Activated CD4-positive, alpha-beta T cell treated with anti-CD3 and anti-CD28 coated beads, Interleukin-2, amount 50 U/mL, for 1 hour (primary cell): ENCODE data around the gene CCL17.
"Not testable (repeated sequence)": the region's sequence is repeated elsewhere in the genome, so short reads cannot be mapped to it uniquely, and the experiment has no call there.

Experiments
- DNase-seq: peaks from one replicate; pipeline ENCODE4 v3.0.0-alpha.2; 2020

CCL17 gene

DNA sequence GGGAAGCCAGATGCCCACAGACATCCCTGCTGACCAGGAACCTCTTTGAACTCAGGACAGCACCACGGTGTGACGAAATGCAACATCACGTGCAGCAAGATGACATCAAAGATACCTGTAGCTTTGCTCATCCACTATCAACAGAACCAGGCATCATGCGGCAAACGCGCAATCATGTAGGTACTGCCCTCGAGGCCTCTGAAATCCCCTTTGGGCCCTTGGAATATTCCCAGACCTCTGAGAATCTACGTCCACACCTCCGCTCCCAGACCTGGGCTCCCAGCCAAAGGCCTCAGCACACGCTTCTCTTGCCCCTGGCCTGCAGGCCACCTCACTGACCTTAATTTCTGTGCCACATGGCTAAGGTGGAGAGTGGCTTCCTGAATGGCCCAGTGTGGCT is 25.0 kb upstream of the CCL17 start:
- DNase-seq, result no peak

DNA sequence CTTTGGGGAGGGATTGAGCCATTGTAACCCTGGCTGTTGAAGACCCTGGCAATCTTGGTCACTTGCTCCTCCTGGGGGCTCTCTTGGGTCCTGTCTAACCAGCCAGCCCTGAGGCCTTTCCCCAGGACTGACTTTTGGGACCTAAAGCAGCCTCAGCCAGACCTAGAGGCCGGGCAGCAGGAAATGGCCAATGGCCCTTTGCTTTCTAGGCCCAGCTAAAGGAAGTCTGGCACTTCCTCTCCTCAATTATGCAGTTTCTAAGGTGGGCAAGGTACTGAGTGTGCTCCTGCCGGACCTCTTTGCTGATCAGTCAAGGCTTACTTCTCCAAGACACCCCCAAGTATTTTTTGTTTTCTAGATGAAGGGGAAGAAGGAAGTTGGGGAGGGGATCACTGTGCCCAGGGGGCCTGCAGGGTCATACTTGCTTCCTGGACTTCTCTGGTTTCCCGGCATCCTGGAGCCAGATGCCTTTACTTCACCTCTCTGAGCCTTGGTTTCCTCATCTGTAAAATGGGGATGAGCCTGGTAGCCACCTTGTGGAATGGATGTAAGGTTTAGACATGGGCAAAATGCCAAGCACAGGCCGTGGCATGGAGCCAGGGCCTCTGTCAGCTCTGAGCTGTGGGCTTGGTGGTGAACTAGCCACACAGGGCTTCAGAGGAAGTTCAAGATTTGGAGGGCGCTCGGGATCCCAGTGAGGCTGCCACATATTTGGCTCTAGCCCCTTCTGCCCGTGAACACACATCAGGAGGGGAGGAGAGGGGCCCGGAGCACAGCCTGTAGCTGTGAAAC is 23.7 kb upstream of the CCL17 start:
- DNase-seq, result no peak

DNA sequence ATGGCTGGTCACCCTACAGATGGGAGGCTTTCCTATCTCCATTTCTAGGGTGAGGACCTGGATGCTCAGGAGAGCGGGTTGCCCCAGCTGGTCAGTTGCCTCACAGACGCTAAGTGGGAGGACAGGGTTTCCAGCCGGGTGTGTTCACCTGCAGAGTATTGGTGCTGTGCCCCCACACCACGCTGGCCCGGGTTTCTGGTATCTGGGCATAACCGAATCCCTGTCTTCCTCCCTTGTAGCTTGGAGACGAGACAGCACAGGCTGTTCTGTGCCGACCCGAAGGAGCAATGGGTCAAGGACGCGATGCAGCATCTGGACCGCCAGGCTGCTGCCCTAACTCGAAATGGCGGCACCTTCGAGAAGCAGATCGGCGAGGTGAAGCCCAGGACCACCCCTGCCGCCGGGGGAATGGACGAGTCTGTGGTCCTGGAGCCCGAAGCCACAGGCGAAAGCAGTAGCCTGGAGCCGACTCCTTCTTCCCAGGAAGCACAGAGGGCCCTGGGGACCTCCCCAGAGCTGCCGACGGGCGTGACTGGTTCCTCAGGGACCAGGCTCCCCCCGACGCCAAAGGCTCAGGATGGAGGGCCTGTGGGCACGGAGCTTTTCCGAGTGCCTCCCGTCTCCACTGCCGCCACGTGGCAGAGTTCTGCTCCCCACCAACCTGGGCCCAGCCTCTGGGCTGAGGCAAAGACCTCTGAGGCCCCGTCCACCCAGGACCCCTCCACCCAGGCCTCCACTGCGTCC is 22.6 kb upstream of the CCL17 start:
- DNase-seq, result no peak

DNA sequence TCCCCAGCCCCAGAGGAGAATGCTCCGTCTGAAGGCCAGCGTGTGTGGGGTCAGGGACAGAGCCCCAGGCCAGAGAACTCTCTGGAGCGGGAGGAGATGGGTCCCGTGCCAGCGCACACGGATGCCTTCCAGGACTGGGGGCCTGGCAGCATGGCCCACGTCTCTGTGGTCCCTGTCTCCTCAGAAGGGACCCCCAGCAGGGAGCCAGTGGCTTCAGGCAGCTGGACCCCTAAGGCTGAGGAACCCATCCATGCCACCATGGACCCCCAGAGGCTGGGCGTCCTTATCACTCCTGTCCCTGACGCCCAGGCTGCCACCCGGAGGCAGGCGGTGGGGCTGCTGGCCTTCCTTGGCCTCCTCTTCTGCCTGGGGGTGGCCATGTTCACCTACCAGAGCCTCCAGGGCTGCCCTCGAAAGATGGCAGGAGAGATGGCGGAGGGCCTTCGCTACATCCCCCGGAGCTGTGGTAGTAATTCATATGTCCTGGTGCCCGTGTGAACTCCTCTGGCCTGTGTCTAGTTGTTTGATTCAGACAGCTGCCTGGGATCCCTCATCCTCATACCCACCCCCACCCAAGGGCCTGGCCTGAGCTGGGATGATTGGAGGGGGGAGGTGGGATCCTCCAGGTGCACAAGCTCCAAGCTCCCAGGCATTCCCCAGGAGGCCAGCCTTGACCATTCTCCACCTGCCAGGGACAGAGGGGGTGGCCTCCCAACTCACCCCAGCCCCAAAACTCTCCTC is 21.9 kb upstream of the CCL17 start:
- no peak for DNase-seq

DNA sequence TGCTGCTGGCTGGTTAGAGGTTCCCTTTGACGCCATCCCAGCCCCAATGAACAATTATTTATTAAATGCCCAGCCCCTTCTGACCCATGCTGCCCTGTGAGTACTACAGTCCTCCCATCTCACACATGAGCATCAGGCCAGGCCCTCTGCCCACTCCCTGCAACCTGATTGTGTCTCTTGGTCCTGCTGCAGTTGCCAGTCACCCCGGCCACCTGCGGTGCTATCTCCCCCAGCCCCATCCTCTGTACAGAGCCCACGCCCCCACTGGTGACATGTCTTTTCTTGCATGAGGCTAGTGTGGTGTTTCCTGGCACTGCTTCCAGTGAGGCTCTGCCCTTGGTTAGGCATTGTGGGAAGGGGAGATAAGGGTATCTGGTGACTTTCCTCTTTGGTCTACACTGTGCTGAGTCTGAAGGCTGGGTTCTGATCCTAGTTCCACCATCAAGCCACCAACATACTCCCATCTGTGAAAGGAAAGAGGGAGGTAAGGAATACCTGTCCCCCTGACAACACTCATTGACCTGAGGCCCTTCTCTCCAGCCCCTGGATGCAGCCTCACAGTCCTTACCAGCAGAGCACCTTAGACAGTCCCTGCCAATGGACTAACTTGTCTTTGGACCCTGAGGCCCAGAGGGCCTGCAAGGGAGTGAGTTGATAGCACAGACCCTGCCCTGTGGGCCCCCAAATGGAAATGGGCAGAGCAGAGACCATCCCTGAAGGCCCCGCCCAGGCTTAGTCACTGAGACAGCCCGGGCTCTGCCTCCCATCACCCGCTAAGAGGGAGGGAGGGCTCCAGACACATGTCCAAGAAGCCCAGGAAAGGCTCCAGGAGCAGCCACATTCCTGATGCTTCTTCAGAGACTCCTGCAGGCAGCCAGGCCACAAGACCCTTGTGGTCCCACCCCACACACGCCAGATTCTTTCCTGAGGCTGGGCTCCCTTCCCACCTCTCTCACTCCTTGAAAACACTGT is 21.0 kb upstream of the CCL17 start:
- no peak for DNase-seq

DNA sequence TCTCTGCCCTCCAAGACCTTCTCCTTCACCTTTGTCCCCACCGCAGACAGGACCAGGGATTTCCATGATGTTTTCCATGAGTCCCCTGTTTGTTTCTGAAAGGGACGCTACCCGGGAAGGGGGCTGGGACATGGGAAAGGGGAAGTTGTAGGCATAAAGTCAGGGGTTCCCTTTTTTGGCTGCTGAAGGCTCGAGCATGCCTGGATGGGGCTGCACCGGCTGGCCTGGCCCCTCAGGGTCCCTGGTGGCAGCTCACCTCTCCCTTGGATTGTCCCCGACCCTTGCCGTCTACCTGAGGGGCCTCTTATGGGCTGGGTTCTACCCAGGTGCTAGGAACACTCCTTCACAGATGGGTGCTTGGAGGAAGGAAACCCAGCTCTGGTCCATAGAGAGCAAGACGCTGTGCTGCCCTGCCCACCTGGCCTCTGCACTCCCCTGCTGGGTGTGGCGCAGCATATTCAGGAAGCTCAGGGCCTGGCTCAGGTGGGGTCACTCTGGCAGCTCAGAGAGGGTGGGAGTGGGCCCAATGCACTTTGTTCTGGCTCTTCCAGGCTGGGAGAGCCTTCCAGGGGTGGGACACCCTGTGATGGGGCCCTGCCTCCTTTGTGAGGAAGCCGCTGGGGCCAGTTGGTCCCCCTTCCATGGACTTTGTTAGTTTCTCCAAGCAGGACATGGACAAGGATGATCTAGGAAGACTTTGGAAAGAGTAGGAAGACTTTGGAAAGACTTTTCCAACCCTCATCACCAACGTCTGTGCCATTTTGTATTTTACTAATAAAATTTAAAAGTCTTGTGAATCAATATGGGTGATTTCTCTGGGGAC is 20.1 kb upstream of the CCL17 start:
- DNase-seq, result no peak

DNA sequence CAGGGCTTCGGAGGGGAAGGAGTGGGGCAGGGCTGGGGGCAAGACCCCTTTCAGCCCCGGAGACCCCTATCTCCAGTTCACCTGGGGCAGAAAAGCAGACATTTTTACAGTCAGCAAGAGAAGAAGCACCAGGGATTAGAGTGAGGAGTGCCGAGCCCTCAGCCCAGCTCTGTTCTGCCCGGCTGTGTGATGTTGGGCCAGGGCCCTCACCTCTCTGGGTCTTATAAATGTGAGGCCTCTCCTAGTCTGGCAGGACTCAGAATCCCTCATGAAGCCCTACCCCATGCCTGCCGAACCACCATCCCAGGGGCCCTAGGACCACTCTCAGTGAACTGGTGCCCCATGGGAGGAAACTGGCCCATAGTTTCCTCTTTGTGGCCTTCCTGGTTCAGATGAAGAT is 19.5 kb upstream of the CCL17 start:
- no peak for DNase-seq

DNA sequence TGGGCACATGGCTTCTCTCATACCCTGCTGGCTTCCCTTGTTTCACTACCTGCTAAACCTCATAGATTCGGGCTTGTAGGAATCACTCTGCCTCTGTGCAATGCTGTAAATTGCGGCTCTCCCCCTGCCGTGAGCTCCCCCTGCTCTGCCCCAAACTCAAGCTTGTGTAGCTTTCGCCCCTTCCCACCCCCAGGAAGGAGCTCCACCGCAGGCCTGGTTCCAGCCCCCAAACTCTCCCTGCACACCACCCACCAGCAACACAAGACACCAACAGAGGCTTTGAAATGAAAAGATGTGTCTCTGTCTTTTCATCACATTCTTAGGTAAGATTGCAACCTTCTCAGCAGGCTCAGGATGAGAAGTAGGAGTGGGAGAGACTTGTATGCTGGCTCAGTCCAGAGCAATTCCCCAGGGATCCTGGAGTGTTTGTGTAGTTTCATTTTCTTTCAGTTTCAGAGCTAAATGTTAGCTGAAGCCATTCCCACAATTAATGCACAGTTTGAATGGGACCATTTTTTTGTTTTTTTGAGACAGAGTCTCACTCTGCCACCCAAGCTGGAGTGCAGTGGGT is 18.1 kb upstream of the CCL17 start:
- no peak for DNase-seq

DNA sequence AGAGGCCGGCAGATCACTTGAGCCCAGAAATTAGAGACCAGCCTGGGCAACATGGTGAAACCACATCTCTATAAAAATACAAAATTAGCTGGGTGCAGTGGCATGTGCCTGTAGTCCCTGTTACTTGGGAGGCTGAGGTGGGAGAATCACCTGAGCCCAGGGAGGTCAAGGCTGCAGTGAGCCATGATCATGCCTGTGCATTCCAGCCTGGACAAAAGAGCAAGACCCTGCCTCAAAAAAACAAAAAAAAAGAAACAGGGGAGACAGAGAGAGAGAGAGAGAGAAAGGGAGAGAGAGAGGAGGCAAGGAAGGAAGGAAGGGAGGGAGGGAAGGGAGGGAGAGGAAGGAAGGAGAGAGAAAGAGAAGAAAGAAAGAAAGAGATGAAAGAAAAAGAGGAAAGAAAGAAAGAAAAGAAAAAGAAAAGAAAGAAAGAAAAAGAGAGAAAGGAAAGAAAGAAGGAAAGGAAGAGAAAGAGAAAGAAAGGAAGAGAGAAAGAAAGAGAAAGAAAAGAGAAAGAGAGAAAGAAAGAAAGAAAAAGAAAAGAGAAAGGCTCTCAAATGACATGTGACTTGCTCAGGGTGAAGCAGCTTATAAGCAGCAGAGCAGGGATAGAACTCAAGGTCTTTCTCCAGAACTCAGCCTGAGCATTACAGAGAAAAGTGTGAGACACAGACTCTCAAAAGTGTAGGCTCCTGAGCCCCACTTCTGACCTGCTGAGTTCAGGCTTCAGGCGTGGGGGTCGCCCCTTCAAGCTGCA is 16.8 kb upstream of the CCL17 start:
- no peak for DNase-seq

DNA sequence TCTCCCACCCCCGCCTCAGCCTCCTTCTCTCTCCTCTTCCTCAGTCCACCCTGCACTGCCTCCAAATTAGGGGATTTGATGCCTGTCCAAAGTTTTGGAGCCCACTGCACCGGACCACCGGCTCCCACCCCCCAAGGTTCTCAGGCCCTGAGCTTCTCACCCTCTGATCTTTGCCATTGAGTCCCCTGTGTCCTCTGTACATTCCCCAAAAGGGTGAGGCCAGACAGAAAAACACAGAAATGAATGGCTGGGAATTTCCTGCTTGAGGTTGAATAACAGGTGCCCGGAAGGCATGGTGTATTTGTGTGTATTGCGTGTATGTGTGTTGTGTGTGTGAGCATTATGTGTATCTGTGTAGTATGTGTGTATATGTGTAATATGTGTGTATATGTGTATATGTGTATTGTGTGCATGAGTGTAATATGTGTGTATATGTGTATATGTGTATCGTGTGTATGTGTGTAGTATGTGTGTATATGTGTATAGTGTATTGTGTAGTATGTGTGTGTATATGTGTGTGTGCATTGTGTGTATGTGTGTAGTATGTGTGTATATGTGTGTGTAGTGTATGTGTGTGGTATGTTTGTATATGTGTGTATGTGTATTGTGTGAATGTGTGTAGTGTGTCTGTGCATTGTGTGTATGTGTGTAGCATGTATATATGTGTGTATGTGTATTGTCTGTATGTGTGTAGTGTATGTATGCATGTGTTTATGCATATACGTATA is 16.0 kb upstream of the CCL17 start:
- DNase-seq, result no peak

DNA sequence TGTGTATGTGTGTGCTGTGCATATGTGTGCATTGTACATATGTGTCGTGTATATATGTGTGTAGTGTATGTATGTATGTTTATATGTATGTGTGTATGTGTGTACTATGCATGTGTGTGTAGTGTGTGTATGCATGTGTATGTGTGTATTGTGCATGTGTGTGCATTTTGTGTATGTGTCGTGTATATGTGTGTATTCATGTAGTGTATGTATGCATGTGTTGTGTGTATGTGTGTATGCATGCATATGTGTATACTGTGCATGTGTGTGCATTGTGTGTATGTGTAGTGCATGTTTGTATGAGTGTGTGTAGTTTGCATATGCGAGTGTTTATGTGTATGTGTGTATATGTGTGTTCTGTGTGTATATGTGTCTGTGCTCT is 15.5 kb upstream of the CCL17 start:
- DNase-seq, result no peak

DNA sequence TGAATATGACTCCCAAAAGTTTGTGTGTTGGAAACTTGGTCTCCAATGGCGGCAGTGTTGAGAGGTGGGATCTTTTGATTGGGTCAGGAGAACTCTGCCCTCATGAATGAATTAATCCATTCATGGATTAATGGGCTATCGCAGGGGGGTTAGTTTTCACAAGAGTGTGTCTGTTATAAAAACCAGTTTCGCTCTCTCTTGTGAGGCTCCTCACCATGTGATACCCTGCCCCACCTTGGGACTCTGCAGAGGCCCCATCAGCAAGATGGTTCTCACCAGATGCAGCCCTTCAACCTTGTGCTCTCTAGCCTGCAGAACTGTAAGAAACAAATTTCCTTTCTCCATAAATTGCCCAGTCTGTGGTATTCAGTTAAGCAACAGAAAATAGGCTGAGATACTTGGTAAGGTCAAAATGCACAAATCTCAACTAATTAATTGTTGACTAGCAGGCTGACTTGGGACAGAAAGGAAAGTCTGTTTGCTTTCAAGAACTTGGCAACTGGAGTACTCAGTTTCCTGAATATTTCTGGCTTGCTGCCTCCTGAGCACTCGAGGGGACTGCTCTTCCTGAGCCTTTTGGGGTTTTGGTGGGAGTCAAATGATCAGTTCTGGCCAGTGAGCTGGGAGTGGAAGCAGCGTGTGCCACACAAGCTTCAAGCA is 13.8 kb upstream of the CCL17 start:
- no peak for DNase-seq

DNA sequence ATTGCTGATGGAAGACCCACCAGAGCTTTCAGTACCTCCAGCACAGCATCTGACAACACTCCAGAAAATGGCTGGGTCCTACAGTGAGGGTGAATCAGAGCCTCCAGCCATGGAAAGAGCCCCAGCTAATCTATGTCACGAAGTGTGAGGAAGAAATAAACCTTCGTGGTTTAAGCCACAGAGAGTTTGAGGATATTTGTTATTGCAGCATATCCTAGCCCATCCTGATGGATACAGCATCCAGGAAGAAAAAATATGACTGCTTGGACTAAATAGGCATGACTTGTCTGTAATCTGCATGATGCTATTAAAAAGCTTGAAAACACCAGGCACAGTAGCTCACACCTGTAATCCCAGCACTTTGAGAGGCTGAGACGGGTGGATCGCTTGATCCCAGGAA is 13.3 kb upstream of the CCL17 start:
- no peak for DNase-seq

DNA sequence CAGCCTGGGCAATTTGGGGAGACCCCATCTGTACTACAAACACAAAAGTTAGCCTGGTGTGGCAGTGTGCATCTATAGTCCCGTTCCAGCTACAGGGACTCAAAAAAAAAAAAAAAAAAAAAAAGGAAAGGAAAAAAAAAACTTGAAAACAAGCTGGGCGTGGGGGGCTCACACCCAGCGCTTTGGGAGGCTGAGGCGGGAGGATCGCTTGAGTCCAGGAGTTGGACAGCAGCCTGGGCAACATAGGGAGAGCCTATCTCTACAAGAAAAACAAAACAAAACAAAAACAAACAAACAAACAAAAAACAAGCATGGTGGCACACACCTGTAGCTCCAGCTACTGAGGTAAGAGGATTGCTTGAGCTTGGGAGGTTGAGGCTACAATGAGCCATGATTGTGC is 12.9 kb upstream of the CCL17 start:
- no peak for DNase-seq

DNA sequence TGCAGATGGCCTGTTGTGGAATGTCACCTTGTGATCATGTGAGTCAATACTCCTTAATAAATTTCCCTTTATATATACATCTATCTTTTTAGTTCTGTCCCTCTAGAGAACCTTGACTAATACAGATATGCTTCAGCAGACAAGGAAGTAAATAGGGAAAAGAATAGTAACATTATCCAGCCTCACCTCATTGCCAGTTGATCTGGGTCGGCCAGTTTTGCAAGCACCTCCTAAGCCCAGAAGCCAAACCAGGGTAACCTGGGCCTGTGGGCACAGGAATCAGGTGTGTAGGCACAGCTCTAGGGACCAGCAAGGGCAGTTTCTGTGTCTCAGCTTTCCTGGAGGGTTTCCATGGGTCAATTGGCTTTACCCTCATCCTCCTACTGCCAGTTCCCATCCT is 11.9 kb upstream of the CCL17 start:
- DNase-seq, result no peak

DNA sequence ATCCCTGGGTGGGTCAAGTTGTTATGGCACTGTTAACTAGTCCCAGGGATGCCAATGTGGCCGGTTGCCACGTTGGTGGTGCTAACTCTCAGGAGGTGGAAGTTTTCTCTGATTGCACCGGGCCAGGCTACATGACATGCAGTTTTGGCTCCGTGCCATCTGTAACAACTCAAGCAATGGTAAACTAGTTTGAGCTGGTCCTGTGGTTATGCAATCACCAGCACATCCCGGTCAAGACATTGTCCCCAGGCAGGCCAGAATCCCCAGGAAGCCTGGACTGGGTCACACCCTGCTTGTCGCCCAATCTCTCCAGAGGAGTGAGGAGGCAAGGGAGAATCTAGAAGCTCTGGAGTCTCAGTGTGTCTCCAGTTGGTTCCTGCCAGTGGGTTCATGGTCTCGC is 10.1 kb upstream of the CCL17 start:
- no peak for DNase-seq

DNA sequence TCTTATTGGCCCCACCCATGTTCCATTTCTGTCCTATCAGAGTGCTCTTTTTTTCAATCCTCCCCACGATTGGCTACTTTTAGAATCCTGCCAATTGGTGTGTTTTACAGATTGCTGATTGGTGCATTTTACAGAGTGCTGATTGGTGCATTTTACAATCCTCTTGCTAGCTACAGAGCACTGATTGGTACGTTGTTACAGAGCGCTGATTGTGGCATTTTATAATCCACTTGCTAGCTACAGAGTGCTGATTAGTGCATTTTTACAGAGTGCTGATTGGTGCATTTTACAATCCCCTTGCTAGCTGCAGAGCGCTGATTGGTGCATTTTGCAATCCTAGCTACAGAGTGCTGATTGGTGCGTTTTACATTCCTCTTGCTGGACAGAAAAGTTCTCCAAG is 9.5 kb upstream of the CCL17 start:
- DNase-seq, result no peak

DNA sequence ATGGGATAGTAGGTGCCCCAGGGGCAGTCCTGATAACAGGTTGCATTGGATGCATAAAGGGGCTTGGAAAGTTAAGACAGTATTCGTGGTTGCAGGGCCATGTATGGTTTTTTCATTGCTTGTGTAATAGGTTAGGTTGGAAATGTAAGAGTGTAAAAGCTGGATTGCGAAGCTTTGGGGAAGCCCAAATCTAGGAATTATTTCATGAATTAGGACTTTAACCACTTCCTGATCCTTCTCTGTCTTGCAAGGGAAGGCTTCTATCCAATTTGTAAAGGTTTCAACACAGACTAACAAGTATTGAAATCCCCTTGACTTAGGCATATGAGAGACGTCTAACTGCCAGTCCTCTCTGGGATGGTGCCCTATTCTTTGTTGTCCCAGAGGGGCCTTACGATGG is 7.8 kb upstream of the CCL17 start:
- no peak for DNase-seq

DNA sequence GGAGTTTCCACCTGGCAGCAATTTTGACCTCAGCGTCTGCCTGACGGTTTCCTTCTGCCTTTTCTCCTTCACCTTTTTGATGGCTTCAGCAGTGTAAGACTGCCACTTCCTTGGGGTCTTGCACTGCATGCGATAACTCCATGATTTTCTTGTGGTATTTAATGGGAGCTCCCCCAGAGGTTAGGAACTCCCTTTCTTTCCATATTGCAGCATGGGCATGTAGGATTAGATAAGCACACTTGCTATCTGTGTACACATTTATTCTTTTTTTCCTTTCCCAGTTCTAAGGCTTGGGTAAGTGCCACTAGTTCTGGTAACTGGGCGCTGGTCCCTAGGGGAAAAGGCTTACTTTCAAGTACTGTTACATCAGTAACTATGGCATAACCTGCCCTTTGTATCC is 7.1 kb upstream of the CCL17 start:
- DNase-seq, result not testable (repeated sequence)
